HG02840 (cell line): Measurements from ENCODE around the gene CDC14A.

Experiments
- ATAC-seq: cut with Tn5 transposase; IDR thresholded peaks from one replicate; pipeline ENCODE4 v1.9.1; 2021; ENCODE audit warnings: mild to moderate bottlenecking, moderate library complexity, moderate number of reproducible peaks; ENCODE audit not compliant: unreplicated experiment, low FRiP score

The CDC14A gene

DNA sequence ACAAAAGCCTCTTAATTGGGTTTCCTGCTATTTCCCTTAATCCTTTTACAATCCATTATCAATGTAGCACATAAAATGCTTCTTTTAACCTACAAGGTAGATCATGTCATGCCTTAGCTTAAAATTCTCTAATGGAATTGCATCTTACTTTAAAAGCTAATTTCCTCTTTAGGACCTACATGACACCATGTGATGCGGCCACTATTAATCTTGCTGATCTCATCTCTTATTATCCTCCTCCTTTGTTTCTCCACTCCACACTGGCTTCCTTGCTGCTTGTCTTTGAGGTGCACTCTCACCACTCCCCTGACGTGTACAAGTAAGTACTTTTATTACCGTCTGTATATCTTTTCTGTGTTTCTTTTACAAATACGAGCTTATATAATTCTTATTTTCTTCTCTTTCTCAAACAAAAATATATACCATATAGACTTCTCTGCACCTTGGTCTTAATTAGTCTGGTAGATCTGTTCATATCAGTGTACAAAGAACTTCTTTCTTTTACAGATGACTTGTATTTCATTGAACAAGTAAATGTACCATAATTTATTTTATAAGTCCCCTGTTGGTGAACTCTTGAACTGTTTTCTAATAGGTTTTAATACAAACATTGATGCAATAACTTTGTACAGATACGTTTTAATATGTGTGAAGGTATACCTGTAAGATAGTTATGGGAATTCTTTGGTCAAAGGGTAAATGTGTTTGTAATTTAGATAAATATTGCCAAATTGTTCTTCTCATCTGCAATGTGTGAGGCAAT, 213.8 kb downstream of the CDC14A start:
- no peak for ATAC-seq

DNA sequence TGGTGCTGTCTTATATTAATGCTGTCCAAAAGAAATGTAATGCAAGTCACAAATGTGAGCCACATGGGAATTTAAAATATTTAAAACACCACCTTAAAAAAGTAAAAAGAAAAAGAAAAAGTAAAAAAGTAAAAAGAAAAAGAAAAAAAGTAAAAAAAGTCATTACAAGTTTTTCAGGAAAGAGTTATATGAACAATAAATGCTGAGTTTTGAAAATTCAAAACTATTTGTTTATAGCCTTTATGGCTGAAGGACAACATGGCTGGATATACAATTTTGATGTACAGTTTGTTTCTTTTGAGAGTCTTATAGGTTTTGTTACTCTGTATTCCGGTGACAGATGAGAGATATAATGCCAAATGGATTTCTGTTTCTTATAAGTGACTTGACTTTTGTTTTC, 214.8 kb downstream of the CDC14A start:
- no peak for ATAC-seq
